ENCODE measurements around the gene CPE.

The CPE gene

DNA sequence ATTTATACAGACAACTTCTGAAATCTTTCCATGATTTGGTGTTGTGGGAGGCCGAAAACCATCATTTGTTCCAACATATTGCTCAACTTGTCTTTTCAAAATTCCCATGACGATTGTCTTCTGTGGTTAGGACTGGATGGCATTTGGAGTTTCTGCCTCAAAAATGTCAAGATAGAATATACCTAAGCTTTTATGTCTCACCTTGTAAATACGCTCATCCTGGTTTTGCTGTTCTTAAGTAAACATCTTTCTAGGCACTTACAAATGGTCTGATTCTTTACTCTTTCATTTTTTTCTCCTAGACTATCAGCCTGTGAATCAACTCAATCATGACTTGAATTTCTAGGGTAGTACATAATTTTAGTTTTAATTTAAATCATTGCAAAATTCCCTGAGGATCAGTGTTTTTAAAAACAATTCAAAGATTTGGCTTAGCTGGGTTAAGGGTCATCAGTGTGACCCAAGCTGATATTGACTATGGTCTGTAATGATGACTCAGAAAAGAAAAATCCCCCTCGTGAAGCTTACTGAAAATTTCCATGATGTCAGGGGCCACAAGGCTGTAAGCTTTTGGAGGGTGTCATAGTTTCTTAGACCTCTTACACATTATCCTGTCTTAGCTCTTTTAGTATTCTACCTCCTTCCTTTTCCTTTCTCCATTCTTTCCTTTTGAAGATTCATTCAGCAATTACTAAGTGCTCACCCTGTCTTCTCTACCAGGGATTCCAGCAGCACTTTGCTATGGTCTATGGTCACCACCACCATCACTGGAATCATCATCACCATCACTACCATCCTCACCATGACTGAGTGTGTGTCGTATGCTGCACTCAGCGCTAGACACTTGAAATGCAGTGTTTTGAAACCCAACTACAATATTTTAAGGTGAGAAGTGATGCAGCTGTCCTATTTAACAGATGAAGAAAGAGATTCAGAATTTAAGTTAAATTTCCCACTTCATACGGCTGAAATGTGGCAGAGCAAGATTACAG, 124.4 kb downstream of the CPE start:
- no peak for DNase-seq (ENCODE audit: low read depth)
- no peak for TF ChIP-seq CTCF (IDR thresholded peaks at IDR 0.05; ENCODE audit: insufficient read depth, low read depth, low read length, missing control alignments)
- H3K4me3 ChIP-seq (ENCODE audit: low read depth, low read length), result no peak overlapping the region

GRCh38 chr4:165504184-165504583, 125.4 kb downstream of the CPE start:
- no peak for DNase-seq (ENCODE audit: low read depth)
- H3K4me3 ChIP-seq (ENCODE audit: low read depth, low read length), result no peak overlapping the region
- no peak for TF ChIP-seq CTCF (IDR thresholded peaks at IDR 0.05; ENCODE audit: insufficient read depth, low read depth, low read length, missing control alignments)

GRCh38 chr4:165505958-165506837, 127.4 kb downstream of the CPE start:
- H3K4me3 ChIP-seq (ENCODE audit: low read depth, low read length), result no peak overlapping the region
- TF ChIP-seq CTCF (IDR thresholded peaks at IDR 0.05; ENCODE audit: insufficient read depth, low read depth, low read length, missing control alignments), result no peak
- no peak for DNase-seq (ENCODE audit: low read depth)

- TF ChIP-seq CTCF (IDR thresholded peaks at IDR 0.05; ENCODE audit: insufficient read depth, low read depth, low read length, missing control alignments), result no peak
- no peak overlapping the region for H3K4me3 ChIP-seq (ENCODE audit: low read depth, low read length)
Measured at GRCh38 chr4:165506849-165507248, 128.0 kb downstream of the CPE start.

DNA sequence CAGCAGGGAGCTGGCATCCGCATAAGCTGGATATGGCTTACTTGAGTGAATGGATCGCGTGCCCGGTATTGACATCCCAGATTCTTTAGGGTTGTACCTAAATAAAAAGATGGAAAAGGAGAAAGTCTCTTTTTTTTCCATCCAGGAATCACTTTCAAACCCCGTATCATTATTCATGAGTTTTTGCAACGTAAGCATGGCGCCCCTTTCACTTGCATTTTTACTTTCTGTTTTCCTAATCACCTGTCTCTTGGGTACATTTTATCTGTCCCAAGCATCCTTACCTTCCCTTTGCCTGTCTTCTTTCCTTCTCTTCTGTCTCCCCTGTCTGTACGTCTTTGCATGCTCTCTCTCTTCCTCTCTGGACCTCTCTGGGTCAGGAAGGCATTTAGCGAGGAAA, 128.6 kb downstream of the CPE start:
- no peak for DNase-seq (ENCODE audit: low read depth)
- H3K4me3 ChIP-seq (ENCODE audit: low read depth, low read length), result no peak overlapping the region
- no peak for TF ChIP-seq CTCF (IDR thresholded peaks at IDR 0.05; ENCODE audit: insufficient read depth, low read depth, low read length, missing control alignments)

More at GRCh38 chr4:165506849-165507248, 128.0 kb downstream of the CPE start:
- no peak for DNase-seq (ENCODE audit: low read depth)

DNA sequence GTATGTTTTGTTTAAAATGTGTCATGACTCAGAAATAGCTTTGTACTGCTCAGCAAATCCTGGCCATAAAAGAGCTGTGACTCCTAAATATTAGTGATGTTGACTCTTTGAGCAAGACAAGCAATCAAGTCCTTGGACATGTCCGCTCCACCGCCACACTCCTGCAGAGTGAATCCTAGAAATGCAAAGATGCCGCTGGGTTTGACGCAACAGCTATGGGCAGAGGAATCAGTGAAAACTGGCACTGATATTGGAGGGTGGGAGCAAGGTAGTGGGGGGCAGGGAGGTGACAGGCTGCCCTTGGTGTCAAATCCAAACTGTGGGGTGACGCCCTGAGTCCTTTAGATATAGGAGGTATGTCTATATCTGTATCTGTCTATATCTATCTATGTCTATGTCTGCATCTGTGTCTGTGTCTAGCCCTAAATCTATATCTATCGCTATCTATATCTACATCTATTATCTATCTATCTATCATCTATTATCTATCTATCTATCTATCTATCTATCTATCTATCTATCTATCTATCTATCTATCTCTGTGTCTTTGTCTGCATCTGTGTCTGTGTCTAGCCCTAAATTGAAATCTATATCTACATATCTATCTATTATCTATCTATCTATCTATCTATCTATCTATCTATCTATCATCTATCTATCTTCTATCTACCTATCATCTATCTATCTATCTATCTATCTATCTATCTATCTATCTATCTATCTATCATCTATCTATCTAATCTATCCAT, 129.7 kb downstream of the CPE start:
- DNase-seq (ENCODE audit: low read depth), result no peak
- no peak overlapping the region for H3K4me3 ChIP-seq (ENCODE audit: low read depth, low read length)
- TF ChIP-seq CTCF (IDR thresholded peaks at IDR 0.05; ENCODE audit: insufficient read depth, low read depth, low read length, missing control alignments), result no peak

All from GM12865 (cell line).